Measurements from ENCODE around the gene BCKDK. TPM values are rescaled to one million over a fixed set of nuclear protein-coding genes. Genes with fewer than 3 reads are reported as not detected.

Gene BCKDK
- total and polyA plus RNA-seq, 2 of the 13 experiments (the other 11 are each of a cell fraction or from before 2014, with no cell fraction given), result 24.9 to 42.6 TPM

DNA sequence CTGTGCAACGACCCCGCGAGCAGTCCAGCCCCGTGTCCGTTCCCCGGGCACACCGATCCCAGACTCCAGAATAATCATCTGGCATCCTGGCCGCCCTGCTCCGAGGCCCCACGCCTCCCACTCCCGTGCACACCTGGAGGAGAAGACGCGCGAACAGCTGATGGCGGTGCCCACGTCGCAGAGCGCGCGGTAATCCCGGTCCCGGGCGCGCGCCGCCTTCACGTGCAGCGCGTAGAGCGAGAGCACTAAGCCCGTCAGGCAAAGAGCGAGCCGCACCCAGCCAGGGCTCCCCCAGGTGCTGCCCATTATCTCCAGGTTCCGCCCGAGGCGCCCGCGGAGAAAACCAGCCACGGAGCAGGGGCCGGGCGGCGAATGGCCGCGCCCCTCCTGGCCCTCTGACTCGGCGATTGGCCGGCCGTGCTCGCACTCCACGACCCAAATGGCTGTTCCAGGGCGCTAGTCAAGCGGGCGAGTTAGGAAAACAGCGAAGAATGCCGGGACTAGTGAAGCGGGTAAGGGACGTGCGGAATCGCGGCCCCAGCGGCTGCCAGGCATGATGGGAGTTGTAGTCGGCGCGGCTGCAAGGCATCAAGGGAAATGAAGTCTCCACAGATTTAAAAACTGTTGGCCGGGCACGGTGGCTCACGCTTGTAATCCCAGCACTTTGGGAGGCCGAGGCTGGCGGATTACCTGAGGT is 13.6 kb upstream of the BCKDK start, which contains the start of gene VKORC1 (continued):
- TF ChIP-seq EED (CRISPR knock-in tag; IDR thresholded peaks at IDR 0.05) (peak; percentile 94), NR1H2 (CRISPR knock-in tag; IDR thresholded peaks at IDR 0.05; ENCODE audit: borderline replicate concordance, low read depth) (0 out of 2 replicates have a peak, but pooled peaks have one; percentile 28), FOXA3 (CRISPR knock-in tag; IDR thresholded peaks at IDR 0.05) (peak; percentile 63), ARNT (IDR thresholded peaks at IDR 0.05) (no peak), SATB2 (CRISPR knock-in tag; IDR thresholded peaks at IDR 0.05) (0 out of 2 replicates have a peak, but pooled peaks have one; percentile 66), ZNF737 (CRISPR knock-in tag; IDR thresholded peaks at IDR 0.05; ENCODE audit: borderline replicate concordance) (0 out of 2 replicates have a peak, but pooled peaks have one; percentile 33), ZNF329 (CRISPR knock-in tag; IDR thresholded peaks at IDR 0.05; ENCODE audit: low read depth) (peak; percentile 78; the same call in 1 of the 2 replicates), MEIS1 (CRISPR knock-in tag; IDR thresholded peaks at IDR 0.05; ENCODE audit: borderline replicate concordance) (no peak), IRX3 (CRISPR knock-in tag; IDR thresholded peaks at IDR 0.05; ENCODE audit: borderline replicate concordance, low read depth) (no peak), ZNF879 (CRISPR knock-in tag; IDR thresholded peaks at IDR 0.05) (0 out of 2 replicates have a peak, but pooled peaks have one; percentile 15), CBX5 (CRISPR knock-in tag; IDR thresholded peaks at IDR 0.05; ENCODE audit: borderline replicate concordance) (peak; percentile 50; the same call in 1 of the 2 replicates), SMARCE1 (IDR thresholded peaks at IDR 0.05; ENCODE audit: borderline replicate concordance) (no peak), SETDB1 (CRISPR knock-in tag; IDR thresholded peaks at IDR 0.05; ENCODE audit: borderline replicate concordance) (no peak), MEF2D (CRISPR knock-in tag; IDR thresholded peaks at IDR 0.05) (no peak), SNAI1 (CRISPR knock-in tag; IDR thresholded peaks at IDR 0.05; ENCODE audit: borderline replicate concordance) (peak; percentile 91), KAT7 (CRISPR knock-in tag; IDR thresholded peaks at IDR 0.05; ENCODE audit: borderline replicate concordance) (no peak; the same call in 1 of the 2 replicates), ZNF660 (CRISPR knock-in tag; IDR thresholded peaks at IDR 0.05; ENCODE audit: borderline replicate concordance, low read depth) (no peak), NONO (IDR thresholded peaks at IDR 0.05) (no peak), NONO (CRISPR knock-in tag; conservative IDR thresholded peaks at IDR 0.05) (peak; percentile 97), ZNF296 (CRISPR knock-in tag; conservative IDR thresholded peaks at IDR 0.05) (peak; percentile 52; the same call in 1 of the 2 replicates), HDAC6 (IDR thresholded peaks at IDR 0.05; ENCODE audit: low read depth, low read length) (no peak), ZBTB38 (CRISPR knock-in tag; IDR thresholded peaks at IDR 0.05) (no peak; the same call in 1 of the 2 replicates), RAD21 (CRISPR knock-in tag; IDR thresholded peaks at IDR 0.05) (peak; percentile 32; the same call in 1 of the 2 replicates), SALL2 (CRISPR knock-in tag; IDR thresholded peaks at IDR 0.05) (peak; percentile 90)
- TF ChIP-seq, protein P1, sequence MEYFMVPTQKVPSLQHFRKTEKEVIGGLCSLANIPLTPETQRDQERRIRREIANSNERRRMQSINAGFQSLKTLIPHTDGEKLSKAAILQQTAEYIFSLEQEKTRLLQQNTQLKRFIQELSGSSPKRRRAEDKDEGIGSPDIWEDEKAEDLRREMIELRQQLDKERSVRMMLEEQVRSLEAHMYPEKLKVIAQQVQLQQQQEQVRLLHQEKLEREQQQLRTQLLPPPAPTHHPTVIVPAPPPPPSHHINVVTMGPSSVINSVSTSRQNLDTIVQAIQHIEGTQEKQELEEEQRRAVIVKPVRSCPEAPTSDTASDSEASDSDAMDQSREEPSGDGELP (IDR thresholded peaks at IDR 0.05; ENCODE audit: borderline replicate concordance, low read depth), result peak; percentile 84
- TF ChIP-seq, protein P2, sequence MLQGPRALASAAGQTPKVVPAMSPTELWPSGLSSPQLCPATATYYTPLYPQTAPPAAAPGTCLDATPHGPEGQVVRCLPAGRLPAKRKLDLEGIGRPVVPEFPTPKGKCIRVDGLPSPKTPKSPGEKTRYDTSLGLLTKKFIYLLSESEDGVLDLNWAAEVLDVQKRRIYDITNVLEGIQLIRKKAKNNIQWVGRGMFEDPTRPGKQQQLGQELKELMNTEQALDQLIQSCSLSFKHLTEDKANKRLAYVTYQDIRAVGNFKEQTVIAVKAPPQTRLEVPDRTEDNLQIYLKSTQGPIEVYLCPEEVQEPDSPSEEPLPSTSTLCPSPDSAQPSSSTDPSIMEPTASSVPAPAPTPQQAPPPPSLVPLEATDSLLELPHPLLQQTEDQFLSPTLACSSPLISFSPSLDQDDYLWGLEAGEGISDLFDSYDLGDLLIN (CRISPR knock-in tag; IDR thresholded peaks at IDR 0.05; ENCODE audit: borderline replicate concordance), result peak; percentile 93
- TF ChIP-seq, protein P3, sequence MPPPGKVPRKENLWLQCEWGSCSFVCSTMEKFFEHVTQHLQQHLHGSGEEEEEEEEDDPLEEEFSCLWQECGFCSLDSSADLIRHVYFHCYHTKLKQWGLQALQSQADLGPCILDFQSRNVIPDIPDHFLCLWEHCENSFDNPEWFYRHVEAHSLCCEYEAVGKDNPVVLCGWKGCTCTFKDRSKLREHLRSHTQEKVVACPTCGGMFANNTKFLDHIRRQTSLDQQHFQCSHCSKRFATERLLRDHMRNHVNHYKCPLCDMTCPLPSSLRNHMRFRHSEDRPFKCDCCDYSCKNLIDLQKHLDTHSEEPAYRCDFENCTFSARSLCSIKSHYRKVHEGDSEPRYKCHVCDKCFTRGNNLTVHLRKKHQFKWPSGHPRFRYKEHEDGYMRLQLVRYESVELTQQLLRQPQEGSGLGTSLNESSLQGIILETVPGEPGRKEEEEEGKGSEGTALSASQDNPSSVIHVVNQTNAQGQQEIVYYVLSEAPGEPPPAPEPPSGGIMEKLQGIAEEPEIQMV (CRISPR knock-in tag; IDR thresholded peaks at IDR 0.05; ENCODE audit: low read depth), result 0 out of 2 replicates have a peak, but pooled peaks have one; percentile 47
